K562 (cell line): ENCODE data around the gene FXYD1. TPM values are rescaled to one million over a fixed set of nuclear protein-coding genes. Genes with fewer than 3 reads are reported as not detected.

Experiments
- AFF4 ChIP-seq: sonication (generic); formaldehyde crosslinking; IDR thresholded peaks from 2 replicates; pipeline ENCODE4 v1.8.0; 2023; ENCODE audit warnings: mild to moderate bottlenecking, missing genetic modification reagents
- CBFA2T2 ChIP-seq: fragments of 450-650 bp; conservative IDR thresholded peaks from 2 replicates; pipeline ENCODE4 v1.6.1; 2017; ENCODE audit warnings: mild to moderate bottlenecking
- DEAF1 ChIP-seq: fragments of 450-650 bp; formaldehyde crosslinking; IDR thresholded peaks from 2 replicates; pipeline ENCODE4 v1.4.0; 2020; ENCODE audit warnings: mild to moderate bottlenecking, moderate library complexity
- ELK3 ChIP-seq: fragments of 450-650 bp; formaldehyde crosslinking; IDR thresholded peaks from 2 replicates; pipeline ENCODE4 v1.4.0; 2020; ENCODE audit warnings: mild to moderate bottlenecking
- EWSR1 ChIP-seq: fragments of 450-650 bp; IDR thresholded peaks from 2 replicates; pipeline ENCODE4 v1.6.1; 2018; ENCODE audit warnings: borderline replicate concordance, mild to moderate bottlenecking, low read depth, moderate library complexity; ENCODE audit not compliant: partially characterized antibody
- HNRNPK ChIP-seq: fragments of 200-400 bp; formaldehyde crosslinking; IDR thresholded peaks from one replicate; pipeline ENCODE4 v1.6.1; 2018; ENCODE audit warnings: mild to moderate bottlenecking, low read depth, low read length; ENCODE audit not compliant: poor library complexity, severe bottlenecking
- KAT7 ChIP-seq: sonication (generic); formaldehyde crosslinking; IDR thresholded peaks from 2 replicates; pipeline ENCODE4 v1.8.0; 2022; ENCODE audit warnings: missing genetic modification reagents, mild to moderate bottlenecking, borderline replicate concordance
- NFE2L1 ChIP-seq: fragments of 450-650 bp; IDR thresholded peaks from 2 replicates; pipeline ENCODE4 v1.6.1; 2016; ENCODE audit warnings: missing genetic modification characterization, low read depth, mild to moderate bottlenecking, missing compliant biosample characterization, moderate library complexity, borderline replicate concordance
- NR3C1 ChIP-seq: sonication (generic); formaldehyde crosslinking; IDR thresholded peaks from 2 replicates; pipeline ENCODE4 v1.8.1; 2022; ENCODE audit warnings: missing genetic modification reagents
- RB1 ChIP-seq: fragments of 450-650 bp; IDR thresholded peaks from 2 replicates; pipeline ENCODE4 v1.6.1; 2017; ENCODE audit warnings: low read depth, mild to moderate bottlenecking
- TARDBP ChIP-seq: fragments of 450-650 bp; IDR thresholded peaks from 2 replicates; pipeline ENCODE4 v1.6.1; 2016
- ZKSCAN3 ChIP-seq: fragments of 250-450 bp; sonication (Bioruptor Pico); IDR thresholded peaks from 2 replicates; pipeline ENCODE4 v1.4.0; 2020
- ZNF318 ChIP-seq, 2 experiments: fragments of 450-650 bp; IDR thresholded peaks; 2 replicates each; pipeline ENCODE4 v1.6.1; 2016; ENCODE audit warnings: mild to moderate bottlenecking in 2 of 2, borderline replicate concordance in 1 of 2, low read depth in 1 of 2, moderate library complexity in 1 of 2
- polyA plus RNA-seq, 8 experiments: library from polyadenylated mRNA; depleted of rRNA in 4 of 8; stranded (reverse) in 5 of 8; unstranded in 3 of 8; fragments of >200 nt; fragmentation: Nextera tagmentation in 2 of 8; fragmentation: Illumina TruSeq in 1 of 8; extraction: Ambion mirVana in 2 of 8; extraction: Trizol in 1 of 8; gene quantifications; 2 replicates each; pipeline versions ENCODE4 v1.2.1 to v1.2.3, GENCODE V29; 2011 to 2014; ENCODE audit warnings: inconsistent platforms in 1 of 8, missing spikeins in 1 of 8
- total RNA-seq, 7 experiments: library from RNA; depleted of rRNA in 6 of 7; stranded (reverse); fragments of >200 nt in 6 of 7; fragmentation: Illumina TruSeq in 2 of 7; extraction: Trizol in 2 of 7; gene quantifications; 2 replicates each; pipeline versions ENCODE4 v1.2.1 to v1.2.3, GENCODE V29; 2011 to 2021; ENCODE audit warnings: low replicate concordance in 1 of 7

Gene FXYD1
- total and polyA plus RNA-seq, 9 of the 15 experiments (the other 6 are each of a cell fraction or from before 2014, with no cell fraction given) = 0.40 to 3.2 (median 1.8) TPM; not detected in 3

GRCh38 chr19:35135389-35135909, 3.2 kb upstream of the FXYD1 start (continued):
- TF ChIP-seq RB1 (peak; percentile 66), EWSR1 (no peak), CBFA2T2 (no peak), NR3C1 (CRISPR knock-in tag) (no peak), ZKSCAN3 (CRISPR knock-in tag) (no peak), DEAF1 (CRISPR knock-in tag) (peak; percentile 57), HNRNPK (no peak), ELK3 (CRISPR knock-in tag) (no peak), TARDBP (no peak), KAT7 (CRISPR knock-in tag) (no peak), AFF4 (CRISPR knock-in tag) (no peak), ZNF318 (IDR thresholded peaks at IDR 0.05; ENCODE audit: borderline replicate concordance in 1 of 2, low read depth in 1 of 2) (peak in 1 of 2 experiments; percentile 51; a peak in 1 of 4 replicates), NFE2L1 (tag) (no peak)
